HG03108 (cell line): ENCODE results near the gene SIRT4.

Source experiments
- ATAC-seq: cut with Tn5 transposase; IDR thresholded peaks from one replicate; pipeline ENCODE4 v1.9.1; 2021; ENCODE audit warnings: moderate library complexity; ENCODE audit not compliant: unreplicated experiment

The SIRT4 gene

DNA sequence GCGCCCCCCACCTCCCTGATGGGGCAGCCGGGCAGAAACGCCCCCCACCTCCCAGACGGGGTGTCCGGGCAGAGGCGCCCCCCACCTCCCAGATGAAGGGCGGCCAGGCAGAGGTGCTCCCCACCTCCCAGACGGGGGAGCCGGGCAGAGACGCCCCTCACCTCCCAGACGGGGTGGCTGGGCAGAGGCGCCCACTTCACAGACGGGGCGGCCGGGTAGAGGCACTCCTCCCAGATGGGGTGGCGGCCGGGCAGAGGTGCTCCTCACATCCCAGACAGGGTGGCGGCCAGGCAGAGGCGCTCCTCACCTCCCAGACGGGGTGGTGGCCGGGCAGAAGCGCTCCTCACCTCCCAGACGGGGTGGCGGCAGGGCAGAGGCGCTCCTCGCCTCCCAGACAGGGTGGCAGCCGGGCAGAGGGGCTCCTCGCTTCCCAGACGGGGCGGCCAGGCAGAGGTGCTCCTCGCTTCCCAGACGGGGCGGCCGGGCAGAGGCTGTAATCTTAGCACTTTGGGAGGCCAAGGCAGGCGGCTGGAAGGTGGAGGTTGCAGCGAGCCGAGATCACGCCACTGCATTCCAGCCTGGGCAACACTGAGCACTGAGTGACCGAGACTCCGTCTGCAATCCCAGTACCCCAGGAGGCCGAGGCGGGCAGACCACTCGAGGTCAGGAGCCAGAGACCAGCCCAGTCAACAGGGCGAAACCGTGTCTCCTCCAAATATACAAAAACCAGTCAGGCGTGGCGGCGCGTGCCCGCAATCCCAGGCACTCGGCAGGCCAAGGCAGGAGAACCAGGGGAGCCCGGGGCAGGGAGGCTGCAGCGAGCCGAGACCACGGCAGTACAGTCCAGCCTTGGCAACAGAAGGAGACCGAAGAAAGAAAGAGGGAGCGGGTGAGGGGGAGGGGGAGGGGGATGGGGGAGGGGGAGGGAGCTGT, 23.7 kb upstream of the SIRT4 start:
- ATAC-seq: no peak

DNA sequence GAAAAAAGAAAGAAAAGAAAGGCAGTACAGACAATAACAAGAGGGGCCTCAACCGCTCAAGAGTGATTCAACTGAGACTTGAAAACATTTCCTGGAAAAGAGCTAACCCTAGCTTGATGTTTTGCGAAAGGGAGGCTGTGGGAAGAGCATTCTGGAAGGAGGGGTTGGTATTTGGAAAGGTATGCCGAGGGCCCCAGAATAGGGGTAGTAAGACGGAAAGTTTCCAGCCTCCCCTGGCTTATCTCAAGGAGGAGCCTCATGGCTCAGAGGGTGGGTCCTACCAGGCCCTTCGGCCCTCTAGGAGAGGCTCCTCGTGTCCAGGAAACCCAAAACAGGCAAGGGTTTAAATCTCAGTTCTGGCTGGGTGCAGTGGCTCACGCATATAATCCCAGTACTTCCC, 18.8 kb upstream of the SIRT4 start:
- ATAC-seq: no peak

DNA sequence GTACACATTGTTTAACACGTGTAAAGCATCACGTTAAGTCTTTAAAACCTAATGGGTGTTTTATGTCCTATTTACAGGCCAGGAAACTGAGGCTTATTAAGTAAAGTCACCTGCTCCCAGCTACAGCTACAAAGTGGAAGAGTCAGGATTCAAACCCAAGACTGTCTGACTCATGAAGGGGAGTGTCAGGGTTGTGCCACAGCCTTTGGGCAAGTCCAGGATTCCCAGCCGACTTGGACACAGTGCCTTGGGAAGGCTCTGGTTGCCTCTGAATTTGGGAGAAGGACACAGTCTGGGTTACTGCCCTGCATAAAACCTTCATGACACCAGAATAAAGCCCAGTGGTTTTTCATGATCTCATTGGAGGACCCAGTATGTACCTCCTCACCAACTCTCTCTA, 17.7 kb upstream of the SIRT4 start:
- no peak for ATAC-seq

DNA sequence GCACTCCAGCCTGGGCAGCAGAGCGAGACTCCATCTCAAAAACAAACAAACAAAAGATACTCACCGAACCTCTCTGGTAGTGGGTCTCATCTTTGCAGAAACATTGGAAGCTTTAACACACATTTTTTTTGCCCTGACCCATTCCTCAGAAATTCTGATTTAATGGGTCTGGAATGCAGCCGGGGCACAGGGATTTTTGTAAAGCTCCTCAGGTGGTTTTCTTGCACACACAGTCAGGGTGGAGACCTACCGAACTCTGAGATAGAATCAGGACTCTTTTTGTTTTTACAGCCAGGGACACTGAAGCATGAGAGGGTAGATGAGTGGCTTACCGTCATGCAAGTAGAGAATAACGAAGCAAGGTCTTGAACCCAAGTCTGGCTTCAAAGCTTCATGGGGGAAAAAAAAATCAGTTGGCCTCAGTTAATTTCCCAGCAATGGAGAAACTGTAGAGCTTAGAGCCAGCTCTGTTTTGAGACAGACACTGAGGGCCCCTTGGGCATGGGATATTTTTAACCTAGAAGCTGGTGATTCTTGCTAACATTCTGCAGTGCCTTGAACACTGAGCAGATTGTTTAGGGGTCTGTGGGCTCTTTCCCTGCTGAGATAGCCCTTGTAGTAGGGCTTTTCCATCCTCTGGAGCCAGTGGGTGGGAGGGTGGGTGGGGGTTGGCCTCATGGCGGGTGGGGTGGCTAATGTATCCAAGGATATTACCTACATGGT, 15.2 kb upstream of the SIRT4 start:
- no peak for ATAC-seq

DNA sequence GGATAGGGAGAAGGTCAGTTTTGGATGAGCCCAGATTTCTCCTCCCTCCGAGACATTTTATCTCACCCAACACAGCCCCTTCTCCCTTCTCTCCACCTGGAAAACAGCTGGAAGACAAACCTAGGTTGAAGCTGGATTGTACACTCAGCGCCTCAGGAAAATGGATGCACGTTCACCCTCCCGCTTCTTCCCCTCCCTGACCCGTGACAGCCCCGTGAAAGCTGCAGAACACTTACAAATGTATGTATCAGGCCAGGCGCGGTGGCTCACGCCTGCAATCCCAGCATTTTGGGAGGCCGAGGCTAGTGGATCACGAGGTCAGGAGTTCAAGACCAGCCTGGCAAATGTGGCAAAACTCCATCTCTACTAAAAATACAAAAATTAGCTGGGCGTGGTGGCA, 14.6 kb upstream of the SIRT4 start:
- no peak for ATAC-seq

DNA sequence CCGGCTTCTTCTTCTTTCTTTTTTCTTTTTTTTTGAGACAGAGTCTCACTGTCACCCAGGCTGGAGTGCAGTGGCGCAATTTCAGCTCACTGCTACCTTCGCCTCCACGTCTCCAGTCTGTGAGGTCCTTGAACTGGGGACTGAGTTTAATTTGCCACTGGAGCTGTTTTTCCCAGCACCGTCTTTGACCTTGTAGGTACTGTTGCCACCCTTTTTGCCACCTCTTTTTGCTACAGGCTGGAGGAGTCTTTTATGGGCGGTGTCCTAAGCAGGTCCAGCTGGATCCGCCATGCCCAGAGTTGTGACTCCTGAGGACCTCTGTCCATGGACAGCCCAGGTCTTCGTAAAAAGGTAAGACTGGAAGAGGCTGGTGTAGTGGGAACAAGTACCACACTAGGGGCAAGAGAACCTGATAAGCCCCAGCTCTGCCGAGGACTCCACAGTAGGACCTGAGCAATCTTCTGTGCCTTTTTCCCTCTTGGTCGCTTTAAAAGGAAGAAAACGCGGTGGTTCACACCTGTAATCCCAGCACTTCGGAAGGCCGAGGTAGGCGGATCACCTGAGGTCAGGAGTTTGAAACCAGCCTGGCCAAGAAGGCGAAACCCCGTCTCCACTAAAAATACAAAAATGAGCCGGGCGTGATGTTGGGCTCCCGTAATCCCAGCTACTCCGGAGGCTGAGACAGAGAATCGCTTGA, 11.4 kb upstream of the SIRT4 start:
- no peak for ATAC-seq

DNA sequence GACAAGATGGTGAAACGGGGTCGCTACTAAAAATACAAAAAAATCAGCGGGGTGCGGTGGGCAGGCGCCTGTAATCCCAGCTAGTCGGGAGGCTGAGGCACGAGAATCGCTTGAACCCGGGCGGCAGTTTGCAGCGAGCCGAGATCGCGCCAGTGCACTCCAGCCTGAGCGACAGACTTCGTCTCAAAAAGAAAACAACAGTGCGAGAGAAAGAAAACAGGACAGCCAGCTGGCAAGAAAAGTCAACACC, 9.8 kb upstream of the SIRT4 start:
- peak; percentile 3 for ATAC-seq

DNA sequence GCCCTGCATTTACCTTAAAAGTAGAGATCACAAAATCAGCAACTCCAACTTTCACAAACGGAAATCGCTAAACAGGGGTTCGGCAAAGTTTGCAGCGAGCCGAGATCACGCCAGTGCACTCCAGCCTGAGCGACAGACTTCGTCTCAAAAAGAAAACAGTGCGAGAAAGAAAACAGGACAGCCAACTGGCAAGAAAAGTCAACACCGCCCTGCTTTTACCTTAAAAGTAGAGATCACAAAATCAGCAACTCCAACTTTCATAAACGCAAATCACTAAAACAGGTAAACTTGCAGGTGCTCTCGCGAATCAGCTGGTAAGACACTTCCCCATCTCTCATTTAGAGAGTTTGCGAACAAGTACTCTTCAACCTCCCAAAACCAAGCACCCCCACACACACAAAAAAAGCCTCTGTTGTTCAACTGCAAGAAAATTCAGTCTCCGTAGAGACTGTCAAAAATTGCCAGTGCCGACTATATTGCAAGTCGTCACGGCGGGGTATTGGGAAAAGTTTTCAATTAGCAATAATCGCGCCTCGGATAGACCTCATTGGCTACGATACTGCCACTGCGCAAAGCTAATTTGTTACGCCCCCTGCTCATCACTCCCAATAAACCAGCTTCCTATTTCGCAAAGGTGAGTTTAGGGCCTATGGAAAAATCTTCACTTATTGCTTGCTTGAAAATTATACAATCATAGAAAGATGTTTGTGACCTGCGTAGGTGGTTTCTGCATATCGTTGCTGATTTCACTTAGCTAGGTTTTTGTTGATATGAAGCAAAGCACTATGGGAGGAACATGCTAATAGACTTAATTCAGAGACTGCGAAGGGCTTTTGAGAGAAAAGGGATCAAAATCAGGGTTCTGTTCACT, 9.2 kb upstream of the SIRT4 start, which contains the start of gene RNU4-1:
RNU4-1 (minus strand) TSS at position 577 of the 871 bp plus-strand sequence.
- ATAC-seq: peak; percentile 40

DNA sequence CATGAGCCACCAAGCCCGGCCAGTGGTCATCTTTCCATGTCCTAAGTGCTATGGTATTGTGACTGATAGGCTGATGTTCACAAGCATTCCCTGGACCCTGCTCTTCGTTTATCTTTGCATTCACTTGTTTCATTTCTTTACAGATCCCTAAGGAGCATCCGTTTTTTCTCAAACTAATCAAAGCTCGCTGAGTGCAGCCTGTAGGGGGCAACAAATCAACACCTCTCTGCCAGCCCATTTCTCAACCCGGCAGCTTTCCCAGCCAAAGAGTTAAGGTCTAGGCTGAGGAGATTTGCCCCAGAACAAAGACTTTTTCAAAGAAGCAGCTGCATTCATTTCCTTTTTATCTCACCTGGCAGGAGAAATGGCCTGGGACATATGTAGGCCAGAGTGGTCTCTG, 12.1 kb downstream of the SIRT4 start:
- ATAC-seq: no peak

DNA sequence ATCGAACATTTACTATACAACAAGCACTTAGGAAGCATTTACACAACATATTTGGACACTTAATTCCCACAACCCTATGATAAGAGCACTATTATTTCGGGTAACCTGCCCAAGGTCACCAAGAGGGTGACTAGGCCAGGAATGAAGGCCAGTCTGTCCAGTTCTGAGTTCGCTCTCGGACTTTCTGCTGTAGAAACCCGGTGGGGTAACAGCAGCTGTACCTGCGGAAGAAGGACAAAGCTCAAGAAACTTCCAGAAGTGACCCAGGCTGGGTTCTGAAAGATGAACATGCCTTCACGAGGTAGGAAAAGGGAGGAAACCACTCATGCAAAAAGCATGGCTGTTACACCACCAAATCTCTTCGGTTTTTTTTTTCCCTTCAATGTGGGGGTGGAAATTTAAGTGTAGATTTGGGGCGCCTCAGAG, 14.7 kb downstream of the SIRT4 start:
- ATAC-seq: no peak

DNA sequence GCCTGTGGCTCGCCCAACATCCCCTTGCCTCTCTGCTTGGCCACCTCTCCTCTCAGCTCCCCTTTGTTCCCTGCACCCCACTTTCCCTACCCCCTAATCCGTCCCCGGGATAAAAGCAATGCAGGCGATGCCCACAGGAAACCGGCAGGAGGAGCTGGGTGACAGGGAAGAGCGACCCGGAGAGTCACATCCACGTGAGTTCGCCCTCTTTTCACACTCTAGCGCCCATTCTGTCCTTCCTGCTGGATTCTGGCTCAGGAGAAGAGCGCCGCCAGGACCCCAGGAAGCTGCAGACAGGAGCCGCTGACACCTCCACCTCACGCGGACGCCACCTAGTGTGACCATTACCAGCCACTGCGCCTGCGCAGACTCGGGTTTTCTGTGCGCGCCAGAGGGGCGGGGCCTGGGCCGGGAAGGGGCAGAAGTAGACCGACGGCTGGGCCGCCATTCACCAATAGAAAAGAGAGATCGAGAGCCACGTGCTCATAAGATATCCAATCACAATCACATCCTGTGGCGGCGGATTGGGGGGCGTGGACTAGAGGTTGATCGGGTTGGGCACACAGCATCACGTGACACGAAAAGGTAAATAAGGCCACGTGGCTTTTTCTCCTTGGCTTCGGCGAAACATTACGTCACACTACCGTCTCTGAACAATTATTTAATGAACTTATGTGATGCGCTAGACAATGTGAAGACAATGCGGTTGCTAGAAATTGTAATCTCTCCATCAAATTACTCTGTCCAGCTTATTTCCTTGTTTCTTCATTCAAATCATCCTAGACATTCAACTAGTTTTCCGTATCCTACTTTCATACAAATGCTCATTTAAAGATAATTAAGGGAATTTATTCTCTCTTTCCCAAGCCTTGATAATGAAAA, 15.3 kb downstream of the SIRT4 start:
- ATAC-seq: peak; percentile 98

DNA sequence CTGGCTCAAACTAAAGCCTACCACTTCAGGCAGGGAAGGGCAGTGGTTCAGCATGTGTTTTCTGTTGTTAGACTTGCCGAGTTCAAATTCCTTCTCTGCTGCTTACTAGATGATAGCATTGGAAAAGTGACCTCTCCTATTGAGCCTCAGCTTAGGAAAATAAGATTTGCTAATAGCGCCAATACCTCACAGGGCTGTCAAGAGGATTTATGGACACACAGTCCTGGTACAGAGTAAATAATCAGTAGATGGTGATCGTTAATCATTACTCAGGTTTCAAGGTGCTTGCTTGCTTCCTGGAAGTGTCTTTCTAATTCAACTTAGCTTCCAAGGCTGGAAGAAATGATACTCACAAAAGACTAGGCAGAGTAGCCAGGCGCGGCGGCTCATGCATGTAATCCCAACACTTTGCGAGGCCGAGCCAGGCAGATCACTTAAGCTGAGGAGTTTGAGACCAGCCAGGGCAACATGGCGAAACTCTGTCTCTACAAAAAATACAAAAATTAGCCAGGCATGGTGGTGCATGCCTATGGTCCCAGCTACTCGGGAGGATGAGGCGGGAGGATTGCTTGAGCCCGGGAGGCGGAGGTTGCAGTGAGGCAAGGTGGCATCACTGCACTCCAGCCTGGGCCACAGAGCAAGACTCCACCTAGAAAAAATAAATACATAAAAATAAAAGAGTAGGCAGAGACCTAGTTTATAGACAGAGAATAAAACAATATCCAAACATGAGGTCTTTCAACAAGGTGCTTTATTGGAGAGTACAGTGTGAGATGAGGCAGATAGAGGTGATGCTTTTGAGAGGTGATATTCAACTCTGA, 19.5 kb downstream of the SIRT4 start:
- no peak for ATAC-seq

DNA sequence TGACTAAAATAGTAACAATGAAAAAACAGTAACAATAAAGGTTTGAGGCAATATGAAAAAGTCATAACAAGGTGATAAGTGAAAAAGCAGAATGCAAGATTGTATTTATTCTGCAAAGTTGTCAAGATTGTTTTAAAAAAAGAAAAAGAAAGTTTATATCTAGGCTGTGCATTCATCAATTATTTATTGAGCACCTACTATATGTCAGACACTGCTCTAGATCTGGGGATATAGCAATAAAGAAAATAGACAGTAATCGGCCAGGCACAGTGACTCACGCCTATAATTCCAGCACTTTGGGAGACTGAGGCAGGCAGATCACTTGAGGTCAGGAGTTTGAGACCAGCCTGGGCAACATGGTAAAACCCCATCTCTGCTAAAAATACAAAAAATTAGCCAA, 21.7 kb downstream of the SIRT4 start:
- ATAC-seq: no peak

DNA sequence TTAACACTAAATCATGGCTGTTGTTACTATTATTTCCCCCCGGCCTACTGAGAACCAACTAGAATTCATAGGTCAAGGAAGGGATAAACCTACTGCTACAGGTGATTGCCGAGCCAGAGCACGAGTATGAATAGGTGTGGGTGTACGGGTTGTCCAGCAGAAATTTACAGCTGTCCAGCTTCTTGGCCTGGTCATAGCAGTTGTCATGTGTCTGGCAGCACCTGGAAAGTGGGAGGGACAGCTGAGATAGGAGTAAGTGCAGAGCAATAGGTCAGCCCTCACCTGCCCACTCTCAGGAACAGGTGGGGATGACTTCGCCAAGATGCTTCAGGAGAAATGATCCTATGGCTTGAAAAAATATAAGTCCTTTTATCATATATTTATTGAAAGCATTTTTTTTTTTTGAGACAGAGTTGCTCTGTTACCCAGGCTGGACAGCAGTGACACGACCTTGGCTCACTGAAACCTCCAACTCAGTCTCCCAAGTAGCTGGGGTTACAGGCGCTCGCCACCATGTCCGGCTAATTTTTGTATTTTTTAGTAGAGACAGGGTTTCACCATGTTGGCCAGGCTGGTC, 22.8 kb downstream of the SIRT4 start:
- ATAC-seq: no peak

DNA sequence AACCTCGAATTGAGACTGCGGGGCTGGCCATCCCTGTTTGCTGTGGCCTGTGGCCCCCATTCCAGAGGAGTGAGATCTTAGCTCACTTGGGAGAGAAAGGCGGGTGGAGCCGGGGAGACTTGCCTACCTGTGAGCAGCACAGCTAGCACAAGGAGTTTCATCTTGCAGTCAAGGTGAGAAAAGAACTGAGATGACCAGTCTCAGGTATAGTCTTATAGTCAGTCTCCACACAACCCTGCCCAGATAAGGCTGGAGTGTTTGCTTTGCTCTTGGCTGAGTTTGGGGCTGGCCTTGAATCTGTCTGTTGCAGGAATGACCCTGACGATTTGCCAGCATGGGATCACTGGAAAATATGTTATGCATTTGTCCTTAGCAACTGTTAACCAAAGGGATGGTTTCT, 25.5 kb downstream of the SIRT4 start, which contains the start of gene PLA2G1B:
PLA2G1B (minus strand) TSS at position 187 of the 400 bp plus-strand sequence; CDS start at position 161, 26 bp downstream.
- no peak for ATAC-seq

DNA sequence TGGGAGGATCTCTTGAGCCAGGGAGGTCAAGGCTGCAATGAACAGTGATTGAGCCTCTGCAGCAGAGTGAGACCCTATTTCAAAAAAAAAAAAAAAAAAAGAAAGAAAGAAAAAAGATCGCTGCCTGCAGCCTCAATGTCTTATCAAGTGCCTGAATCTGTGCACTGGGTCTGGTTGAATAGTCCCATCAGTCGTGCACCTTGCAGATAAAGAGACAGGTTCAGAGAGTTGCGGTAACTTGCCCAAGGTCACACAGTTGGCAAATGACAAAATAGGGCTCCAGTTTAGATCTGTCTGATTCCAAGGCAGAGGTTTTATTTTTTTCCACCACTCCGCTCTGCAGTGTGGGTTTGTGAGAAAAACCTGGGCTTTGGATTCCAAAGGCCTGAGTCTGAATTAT, 26.1 kb downstream of the SIRT4 start:
- ATAC-seq: no peak

DNA sequence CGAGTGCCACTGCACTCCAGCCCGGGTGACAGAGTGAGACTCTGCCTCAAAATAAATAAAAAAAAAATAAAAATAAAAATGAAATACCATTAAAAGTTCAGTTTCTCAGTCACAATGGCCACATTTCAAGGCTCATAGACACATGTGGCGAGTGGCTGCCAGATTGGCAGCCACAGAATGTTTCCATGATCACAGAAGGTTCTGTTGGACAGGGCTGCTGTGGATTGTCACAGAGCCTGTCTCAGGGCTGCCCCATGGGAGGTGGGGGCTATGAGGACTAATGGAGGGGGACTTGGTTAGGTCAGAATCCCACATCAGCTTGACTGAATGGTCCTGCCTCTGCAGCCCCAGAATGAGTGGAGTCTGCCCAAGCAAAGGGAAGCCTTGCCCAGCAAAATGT, 29.3 kb downstream of the SIRT4 start:
- ATAC-seq: no peak

DNA sequence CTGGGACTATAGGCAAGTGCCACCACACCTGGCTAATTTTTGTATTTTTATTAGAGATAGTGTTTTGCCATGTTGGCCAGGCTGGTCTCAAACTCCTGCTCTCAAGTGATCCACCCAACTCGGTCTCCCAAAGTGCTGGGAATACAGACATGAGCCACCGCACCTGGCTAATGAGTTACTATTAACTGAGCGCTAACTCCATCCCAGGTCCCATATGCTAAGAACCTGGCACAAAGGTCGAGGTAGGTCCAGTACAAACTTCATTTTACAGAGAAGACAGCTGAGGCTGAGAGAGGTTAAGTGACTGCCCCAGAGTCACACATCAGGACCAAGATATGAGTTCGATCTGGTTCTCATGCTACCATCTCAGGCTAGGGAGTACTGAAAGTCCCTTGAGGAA, 29.9 kb downstream of the SIRT4 start:
- no peak for ATAC-seq

DNA sequence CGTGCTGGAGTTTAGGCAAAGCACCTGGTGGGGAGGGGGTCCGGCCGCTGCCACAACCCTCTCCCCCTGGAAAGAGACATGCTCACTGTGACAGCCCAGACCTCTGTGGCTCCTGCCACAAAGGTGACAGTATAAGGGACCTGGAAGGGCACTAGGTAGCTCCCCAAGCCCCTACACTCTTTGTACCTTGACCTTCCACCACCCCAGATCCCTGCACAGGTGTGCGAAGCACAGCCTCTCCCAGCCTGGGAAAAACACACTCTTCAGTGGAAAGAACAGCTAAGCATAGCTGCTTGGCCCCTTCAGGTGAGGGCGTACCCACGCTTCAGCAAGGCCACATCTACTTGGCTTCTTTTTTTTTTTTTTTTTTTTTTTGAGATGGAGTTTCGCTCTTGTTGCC, 30.4 kb downstream of the SIRT4 start:
- ATAC-seq: no peak
